ENCODE data around the gene ILDR1.

DNA sequence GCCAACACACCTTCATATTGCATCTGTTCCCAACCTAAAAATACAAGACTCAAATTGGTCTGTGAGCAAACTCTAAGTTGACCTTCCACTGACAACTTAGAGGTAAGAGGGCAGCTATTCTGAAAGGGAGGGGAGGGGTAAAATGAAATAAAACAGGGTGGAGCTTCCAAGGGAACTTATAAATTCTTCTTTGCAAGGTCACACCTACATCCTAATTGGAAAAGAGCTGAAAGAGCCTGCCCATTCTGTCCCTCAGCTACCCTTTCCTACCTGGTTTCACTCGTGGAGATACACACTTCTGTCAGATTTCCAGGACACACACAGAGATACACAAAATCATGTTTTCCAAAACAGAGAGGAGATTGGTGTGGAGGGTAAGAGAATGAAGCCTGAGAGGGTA lies 1.0 kb downstream of the ILDR1 start:
- TF ChIP-seq, protein P1, sequence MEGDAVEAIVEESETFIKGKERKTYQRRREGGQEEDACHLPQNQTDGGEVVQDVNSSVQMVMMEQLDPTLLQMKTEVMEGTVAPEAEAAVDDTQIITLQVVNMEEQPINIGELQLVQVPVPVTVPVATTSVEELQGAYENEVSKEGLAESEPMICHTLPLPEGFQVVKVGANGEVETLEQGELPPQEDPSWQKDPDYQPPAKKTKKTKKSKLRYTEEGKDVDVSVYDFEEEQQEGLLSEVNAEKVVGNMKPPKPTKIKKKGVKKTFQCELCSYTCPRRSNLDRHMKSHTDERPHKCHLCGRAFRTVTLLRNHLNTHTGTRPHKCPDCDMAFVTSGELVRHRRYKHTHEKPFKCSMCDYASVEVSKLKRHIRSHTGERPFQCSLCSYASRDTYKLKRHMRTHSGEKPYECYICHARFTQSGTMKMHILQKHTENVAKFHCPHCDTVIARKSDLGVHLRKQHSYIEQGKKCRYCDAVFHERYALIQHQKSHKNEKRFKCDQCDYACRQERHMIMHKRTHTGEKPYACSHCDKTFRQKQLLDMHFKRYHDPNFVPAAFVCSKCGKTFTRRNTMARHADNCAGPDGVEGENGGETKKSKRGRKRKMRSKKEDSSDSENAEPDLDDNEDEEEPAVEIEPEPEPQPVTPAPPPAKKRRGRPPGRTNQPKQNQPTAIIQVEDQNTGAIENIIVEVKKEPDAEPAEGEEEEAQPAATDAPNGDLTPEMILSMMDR (IDR thresholded peaks at IDR 0.05; ENCODE audit: low read depth, low read length, poor library complexity, severe bottlenecking) = no peak
- TF ChIP-seq EZH2phosphoT487 (IDR thresholded peaks at IDR 0.05; ENCODE audit: borderline replicate concordance, low read length) = no peak

Measured in DOHH2 (cell line).